Measurements from ENCODE around the gene SETD2.

DNA sequence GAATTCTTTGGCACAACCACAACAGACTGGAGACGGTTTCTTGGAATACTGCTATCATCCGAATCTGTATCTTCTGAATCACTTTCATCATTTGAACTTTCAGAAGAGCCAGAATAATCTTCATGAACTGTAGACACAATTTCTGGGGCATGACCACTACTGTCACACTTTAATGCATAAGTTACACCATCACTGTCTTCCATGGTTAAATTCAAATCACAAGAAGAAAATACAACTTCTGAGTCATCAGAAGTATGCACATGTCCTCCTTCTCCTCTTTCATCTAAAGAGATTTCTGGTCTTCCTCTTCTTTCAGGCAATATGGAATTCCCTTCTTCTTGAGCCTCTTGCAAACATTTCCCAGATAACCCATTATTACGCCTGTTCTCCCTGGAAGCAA, 42.5 kb downstream of the SETD2 start:
- TF ChIP-seq, protein P1, sequence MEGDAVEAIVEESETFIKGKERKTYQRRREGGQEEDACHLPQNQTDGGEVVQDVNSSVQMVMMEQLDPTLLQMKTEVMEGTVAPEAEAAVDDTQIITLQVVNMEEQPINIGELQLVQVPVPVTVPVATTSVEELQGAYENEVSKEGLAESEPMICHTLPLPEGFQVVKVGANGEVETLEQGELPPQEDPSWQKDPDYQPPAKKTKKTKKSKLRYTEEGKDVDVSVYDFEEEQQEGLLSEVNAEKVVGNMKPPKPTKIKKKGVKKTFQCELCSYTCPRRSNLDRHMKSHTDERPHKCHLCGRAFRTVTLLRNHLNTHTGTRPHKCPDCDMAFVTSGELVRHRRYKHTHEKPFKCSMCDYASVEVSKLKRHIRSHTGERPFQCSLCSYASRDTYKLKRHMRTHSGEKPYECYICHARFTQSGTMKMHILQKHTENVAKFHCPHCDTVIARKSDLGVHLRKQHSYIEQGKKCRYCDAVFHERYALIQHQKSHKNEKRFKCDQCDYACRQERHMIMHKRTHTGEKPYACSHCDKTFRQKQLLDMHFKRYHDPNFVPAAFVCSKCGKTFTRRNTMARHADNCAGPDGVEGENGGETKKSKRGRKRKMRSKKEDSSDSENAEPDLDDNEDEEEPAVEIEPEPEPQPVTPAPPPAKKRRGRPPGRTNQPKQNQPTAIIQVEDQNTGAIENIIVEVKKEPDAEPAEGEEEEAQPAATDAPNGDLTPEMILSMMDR (IDR thresholded peaks at IDR 0.05 in 4 of 5, conservative IDR thresholded peaks at IDR 0.05 in 1 of 5), result no peak
- TF ChIP-seq POLR2A (IDR thresholded peaks at IDR 0.05), result no peak

Data from gastrocnemius medialis (tissue), 4 donors.